Frontal cortex (tissue), 4 donors: ENCODE results near the gene ACSL3. TPM values are rescaled to one million over a fixed set of nuclear protein-coding genes. Genes with fewer than 3 reads are reported as not detected.

Source experiments
- DNase-seq, 2 donors: peaks; one replicate each; pipeline ENCODE4 v3.0.0; 2012; ENCODE audit warnings: low spot score in 2 of 2
- FAIRE-seq: peaks from 2 replicates; lab custom pipeline; 2012; peaks lifted over from hg19 to GRCh38; lab: Jason Lieb, UNC
- total RNA-seq: library from RNA; depleted of rRNA; stranded (reverse); fragments of >200 nt; gene quantifications from one replicate; pipeline ENCODE4 v1.2.3, GENCODE V29; 2014
- donor health status: control.
- donor health status: control.
- donor health status: control.

Gene ACSL3
- total RNA-seq, 1 donor from 2014 or later, result 250 TPM

- FAIRE-seq (no peak), DNase-seq (no peak)
Observed at GRCh38 chr2:222935688-222936298, 75.0 kb downstream of the ACSL3 start.

GRCh38 chr2:222936705-222937104 lies 75.9 kb downstream of the ACSL3 start:
- FAIRE-seq (no peak), DNase-seq (no peak)

GRCh38 chr2:222938327-222938726 lies 77.5 kb downstream of the ACSL3 start:
- FAIRE-seq (no peak), DNase-seq (no peak)

GRCh38 chr2:222939208-222939856 lies 78.5 kb downstream of the ACSL3 start:
- DNase-seq (no peak), FAIRE-seq (no peak)

GRCh38 chr2:222939979-222940378 lies 79.1 kb downstream of the ACSL3 start:
- no peak for DNase-seq
- FAIRE-seq, result no peak

- FAIRE-seq (no peak), DNase-seq (no peak)
Observed at GRCh38 chr2:222941510-222942032, 80.7 kb downstream of the ACSL3 start.

- FAIRE-seq (no peak), DNase-seq (no peak)
Observed at GRCh38 chr2:222942561-222942960, 81.7 kb downstream of the ACSL3 start.

- FAIRE-seq (no peak), DNase-seq (no peak)
Observed at GRCh38 chr2:222942977-222943376, 82.1 kb downstream of the ACSL3 start.

- no peak for DNase-seq
- no peak for FAIRE-seq
Observed at GRCh38 chr2:222943820-222944219, 83.0 kb downstream of the ACSL3 start.

GRCh38 chr2:222944552-222944951 lies 83.7 kb downstream of the ACSL3 start:
- FAIRE-seq, result peak; percentile 81

GRCh38 chr2:222944971-222945740 lies 84.3 kb downstream of the ACSL3 start:
- DNase-seq (no peak), FAIRE-seq (no peak)

More at GRCh38 chr2:222944552-222944951, 83.7 kb downstream of the ACSL3 start:
- no peak for DNase-seq

GRCh38 chr2:222945887-222946286 lies 85.1 kb downstream of the ACSL3 start:
- FAIRE-seq (no peak), DNase-seq (no peak)

- no peak for DNase-seq
- FAIRE-seq, result no peak
Observed at GRCh38 chr2:222946700-222947287, 86.0 kb downstream of the ACSL3 start.

- FAIRE-seq, result no peak
Observed at GRCh38 chr2:222949073-222949472, 88.2 kb downstream of the ACSL3 start.

GRCh38 chr2:222949690-222950323 lies 89.0 kb downstream of the ACSL3 start:
- FAIRE-seq (no peak), DNase-seq (no peak)

More at GRCh38 chr2:222949073-222949472, 88.2 kb downstream of the ACSL3 start:
- DNase-seq, result no peak

GRCh38 chr2:222950638-222951285 lies 89.9 kb downstream of the ACSL3 start:
- FAIRE-seq, result no peak
- DNase-seq, result no peak

GRCh38 chr2:222952204-222952603 lies 91.4 kb downstream of the ACSL3 start:
- FAIRE-seq (no peak), DNase-seq (no peak)

- DNase-seq, result no peak
- FAIRE-seq, result no peak
Observed at GRCh38 chr2:222955008-222955407, 94.2 kb downstream of the ACSL3 start.

GRCh38 chr2:222959358-222959757 lies 98.5 kb downstream of the ACSL3 start:
- no peak for FAIRE-seq

More at GRCh38 chr2:222959358-222959757, 98.5 kb downstream of the ACSL3 start:
- no peak for DNase-seq
